GM23338 (cell line): ENCODE measurements around the gene KLHL22. TPM values are rescaled to one million over a fixed set of nuclear protein-coding genes. Genes with fewer than 3 reads are reported as not detected.

Experiments used
- ATAC-seq: fragments of 200-7000 bp; cut with Tn5 transposase; 3 replicates; pipeline ENCODE4 v1.9.1; 2020
- DNase-seq: peaks from one replicate; pipeline ENCODE4 v3.0.0-alpha.2; 2015; ENCODE audit warnings: low spot score
- H2AFZ ChIP-seq: fragments of 200-600 bp; sonication (generic); 2 replicates; pipeline ENCODE4 v1.8.0; 2016; ENCODE audit warnings: antibody characterized with exemption, mild to moderate bottlenecking, moderate library complexity
- H3F3A ChIP-seq: fragments of 200-600 bp; sonication (generic); replicated peaks from 2 replicates; pipeline ENCODE4 v1.8.0; 2017; ENCODE audit warnings: antibody characterized with exemption, mixed run types, low read depth
- H3K27ac ChIP-seq: fragments of 200-600 bp; sonication (generic); 2 replicates; pipeline ENCODE4 v1.6.1; 2016; ENCODE audit warnings: low read depth
- H3K27me3 ChIP-seq: fragments of 200-600 bp; sonication (generic); 2 replicates; pipeline ENCODE4 v1.8.0; 2016; ENCODE audit warnings: mild to moderate bottlenecking, mixed run types, moderate library complexity; ENCODE audit not compliant: insufficient read depth
- H3K36me3 ChIP-seq: fragments of 200-600 bp; sonication (generic); 2 replicates; pipeline ENCODE4 v1.8.0; 2016; ENCODE audit warnings: mild to moderate bottlenecking; ENCODE audit not compliant: insufficient read depth
- H3K4me1 ChIP-seq: fragments of 200-600 bp; sonication (generic); 2 replicates; pipeline ENCODE4 v1.8.0; 2016; ENCODE audit warnings: mild to moderate bottlenecking, moderate library complexity; ENCODE audit not compliant: insufficient read depth
- H3K4me2 ChIP-seq: fragments of 200-600 bp; sonication (generic); 2 replicates; pipeline ENCODE4 v1.7.1; 2017; ENCODE audit warnings: mixed run types
- H3K4me3 ChIP-seq: fragments of 200-600 bp; sonication (generic); 2 replicates; pipeline ENCODE4 v1.6.1; 2016; ENCODE audit warnings: mixed run types
- H3K79me2 ChIP-seq: fragments of 200-600 bp; sonication (generic); replicated peaks from 2 replicates; pipeline ENCODE4 v1.8.0; 2017; ENCODE audit warnings: mild to moderate bottlenecking; ENCODE audit not compliant: insufficient read depth
- H3K9me2 ChIP-seq: fragments of 200-600 bp; sonication (generic); 2 replicates; pipeline ENCODE4 v1.8.0; 2017; ENCODE audit not compliant: insufficient read depth
- H4K20me1 ChIP-seq: fragments of 200-600 bp; sonication (generic); replicated peaks from 2 replicates; pipeline ENCODE4 v1.8.0; 2017; ENCODE audit warnings: mild to moderate bottlenecking; ENCODE audit not compliant: insufficient read depth
- H3K27ac Mint-ChIP-seq: 2 replicates; pipeline ENCODE4 v1.8.0; 2020; ENCODE audit warnings: inconsistent platforms, mild to moderate bottlenecking, moderate library complexity, mixed read lengths
- H3K27me3 Mint-ChIP-seq: 3 replicates; pipeline ENCODE4 v1.8.0; 2022; ENCODE audit warnings: low read depth, mild to moderate bottlenecking, moderate library complexity, mixed read lengths, inconsistent platforms; ENCODE audit not compliant: insufficient read depth, poor library complexity
- H3K36me3 Mint-ChIP-seq: 3 replicates; pipeline ENCODE4 v1.8.0; 2021; ENCODE audit warnings: low read depth, mild to moderate bottlenecking, inconsistent platforms, moderate library complexity, mixed read lengths
- H3K4me1 Mint-ChIP-seq: 3 replicates; pipeline ENCODE4 v1.8.0; 2020; ENCODE audit warnings: mild to moderate bottlenecking, inconsistent platforms, mixed read lengths
- H3K4me3 Mint-ChIP-seq: 3 replicates; pipeline ENCODE4 v1.8.0; 2021; ENCODE audit warnings: moderate library complexity, mild to moderate bottlenecking, inconsistent platforms, mixed read lengths
- H3K9me3 Mint-ChIP-seq: 3 replicates; pipeline ENCODE4 v1.8.0; 2020; ENCODE audit warnings: moderate library complexity, mild to moderate bottlenecking, inconsistent platforms, mixed read lengths
- EZH2 ChIP-seq: fragments of 200-600 bp; sonication (generic); IDR thresholded peaks from one replicate; pipeline ENCODE4 v1.8.0; 2017; ENCODE audit warnings: antibody characterized with exemption, mild to moderate bottlenecking, low read depth; ENCODE audit not compliant: unreplicated experiment
- EZH2phosphoT487 ChIP-seq: fragments of 200-600 bp; sonication (generic); IDR thresholded peaks from one replicate; pipeline ENCODE4 v1.8.1; 2018; ENCODE audit warnings: antibody characterized with exemption; ENCODE audit not compliant: unreplicated experiment
- JUNB ChIP-seq: IDR thresholded peaks from one replicate; pipeline ENCODE4 v1.6.1; 2016; ENCODE audit warnings: antibody characterized with exemption; ENCODE audit not compliant: unreplicated experiment
- NANOG ChIP-seq: IDR thresholded peaks from 2 replicates; pipeline ENCODE4 v1.6.1; 2016; ENCODE audit warnings: antibody characterized with exemption, borderline replicate concordance
- polyA plus RNA-seq: library from polyadenylated mRNA; unstranded; fragments of >200 nt; fragmentation: Nextera tagmentation; extraction: Ambion mirVana; gene quantifications from 2 replicates; pipeline ENCODE4 v1.2.1, GENCODE V29; 2016
- total RNA-seq: library from RNA; depleted of rRNA; stranded (reverse); fragments of >200 nt; shearing (Covaris generic); gene quantifications from 2 replicates; pipeline ENCODE4 v1.2.3, GENCODE V29; 2014
- TF ChIP-seq, protein P1 (sequence below): IDR thresholded peaks from one replicate; pipeline ENCODE4 v1.6.1; 2018; ENCODE audit warnings: antibody characterized with exemption; ENCODE audit not compliant: unreplicated experiment
- TF ChIP-seq, protein P2 (sequence below): fragments of 250-450 bp; sonication (Bioruptor Pico); IDR thresholded peaks from 2 replicates; pipeline ENCODE4 v1.5.0; 2020; ENCODE audit warnings: mild to moderate bottlenecking, moderate library complexity

Gene KLHL22
- total and polyA plus RNA-seq, 2 experiments from 2014 or later, result 2.4 to 16.0 TPM

DNA sequence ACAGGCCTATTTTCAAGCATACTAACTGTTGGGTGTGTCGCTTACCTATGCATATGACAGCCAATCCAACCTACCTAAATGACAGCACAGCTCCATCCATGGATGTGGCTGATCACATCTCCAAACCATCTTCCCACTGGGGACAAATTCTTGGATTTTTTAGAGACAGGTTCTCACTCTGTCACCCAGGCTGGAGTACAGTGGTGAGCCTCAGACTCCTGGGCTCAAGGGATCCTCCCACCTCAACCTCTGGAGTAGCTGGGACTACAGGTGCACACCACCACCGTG is 76.0 kb downstream of the KLHL22 start:
- H3K27me3 ChIP-seq, result peaks cover 9% of the 10 kb centered on the region
- H3K9me2 ChIP-seq, result no peaks in the 10 kb centered on the region
- no peaks in the 10 kb centered on the region for H3F3A ChIP-seq
- no peak for DNase-seq
- H3K27ac Mint-ChIP-seq, result no peak overlapping the region
- no peaks in the 10 kb centered on the region for H4K20me1 ChIP-seq
- H3K4me2 ChIP-seq, result no peak overlapping the region
- no peak for TF ChIP-seq NANOG
- no peak for TF ChIP-seq EZH2phosphoT487
- TF ChIP-seq, protein P1, sequence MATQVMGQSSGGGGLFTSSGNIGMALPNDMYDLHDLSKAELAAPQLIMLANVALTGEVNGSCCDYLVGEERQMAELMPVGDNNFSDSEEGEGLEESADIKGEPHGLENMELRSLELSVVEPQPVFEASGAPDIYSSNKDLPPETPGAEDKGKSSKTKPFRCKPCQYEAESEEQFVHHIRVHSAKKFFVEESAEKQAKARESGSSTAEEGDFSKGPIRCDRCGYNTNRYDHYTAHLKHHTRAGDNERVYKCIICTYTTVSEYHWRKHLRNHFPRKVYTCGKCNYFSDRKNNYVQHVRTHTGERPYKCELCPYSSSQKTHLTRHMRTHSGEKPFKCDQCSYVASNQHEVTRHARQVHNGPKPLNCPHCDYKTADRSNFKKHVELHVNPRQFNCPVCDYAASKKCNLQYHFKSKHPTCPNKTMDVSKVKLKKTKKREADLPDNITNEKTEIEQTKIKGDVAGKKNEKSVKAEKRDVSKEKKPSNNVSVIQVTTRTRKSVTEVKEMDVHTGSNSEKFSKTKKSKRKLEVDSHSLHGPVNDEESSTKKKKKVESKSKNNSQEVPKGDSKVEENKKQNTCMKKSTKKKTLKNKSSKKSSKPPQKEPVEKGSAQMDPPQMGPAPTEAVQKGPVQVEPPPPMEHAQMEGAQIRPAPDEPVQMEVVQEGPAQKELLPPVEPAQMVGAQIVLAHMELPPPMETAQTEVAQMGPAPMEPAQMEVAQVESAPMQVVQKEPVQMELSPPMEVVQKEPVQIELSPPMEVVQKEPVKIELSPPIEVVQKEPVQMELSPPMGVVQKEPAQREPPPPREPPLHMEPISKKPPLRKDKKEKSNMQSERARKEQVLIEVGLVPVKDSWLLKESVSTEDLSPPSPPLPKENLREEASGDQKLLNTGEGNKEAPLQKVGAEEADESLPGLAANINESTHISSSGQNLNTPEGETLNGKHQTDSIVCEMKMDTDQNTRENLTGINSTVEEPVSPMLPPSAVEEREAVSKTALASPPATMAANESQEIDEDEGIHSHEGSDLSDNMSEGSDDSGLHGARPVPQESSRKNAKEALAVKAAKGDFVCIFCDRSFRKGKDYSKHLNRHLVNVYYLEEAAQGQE, result no peak
- no peak for TF ChIP-seq JUNB
- TF ChIP-seq EZH2, result no peak
- TF ChIP-seq, protein P2, sequence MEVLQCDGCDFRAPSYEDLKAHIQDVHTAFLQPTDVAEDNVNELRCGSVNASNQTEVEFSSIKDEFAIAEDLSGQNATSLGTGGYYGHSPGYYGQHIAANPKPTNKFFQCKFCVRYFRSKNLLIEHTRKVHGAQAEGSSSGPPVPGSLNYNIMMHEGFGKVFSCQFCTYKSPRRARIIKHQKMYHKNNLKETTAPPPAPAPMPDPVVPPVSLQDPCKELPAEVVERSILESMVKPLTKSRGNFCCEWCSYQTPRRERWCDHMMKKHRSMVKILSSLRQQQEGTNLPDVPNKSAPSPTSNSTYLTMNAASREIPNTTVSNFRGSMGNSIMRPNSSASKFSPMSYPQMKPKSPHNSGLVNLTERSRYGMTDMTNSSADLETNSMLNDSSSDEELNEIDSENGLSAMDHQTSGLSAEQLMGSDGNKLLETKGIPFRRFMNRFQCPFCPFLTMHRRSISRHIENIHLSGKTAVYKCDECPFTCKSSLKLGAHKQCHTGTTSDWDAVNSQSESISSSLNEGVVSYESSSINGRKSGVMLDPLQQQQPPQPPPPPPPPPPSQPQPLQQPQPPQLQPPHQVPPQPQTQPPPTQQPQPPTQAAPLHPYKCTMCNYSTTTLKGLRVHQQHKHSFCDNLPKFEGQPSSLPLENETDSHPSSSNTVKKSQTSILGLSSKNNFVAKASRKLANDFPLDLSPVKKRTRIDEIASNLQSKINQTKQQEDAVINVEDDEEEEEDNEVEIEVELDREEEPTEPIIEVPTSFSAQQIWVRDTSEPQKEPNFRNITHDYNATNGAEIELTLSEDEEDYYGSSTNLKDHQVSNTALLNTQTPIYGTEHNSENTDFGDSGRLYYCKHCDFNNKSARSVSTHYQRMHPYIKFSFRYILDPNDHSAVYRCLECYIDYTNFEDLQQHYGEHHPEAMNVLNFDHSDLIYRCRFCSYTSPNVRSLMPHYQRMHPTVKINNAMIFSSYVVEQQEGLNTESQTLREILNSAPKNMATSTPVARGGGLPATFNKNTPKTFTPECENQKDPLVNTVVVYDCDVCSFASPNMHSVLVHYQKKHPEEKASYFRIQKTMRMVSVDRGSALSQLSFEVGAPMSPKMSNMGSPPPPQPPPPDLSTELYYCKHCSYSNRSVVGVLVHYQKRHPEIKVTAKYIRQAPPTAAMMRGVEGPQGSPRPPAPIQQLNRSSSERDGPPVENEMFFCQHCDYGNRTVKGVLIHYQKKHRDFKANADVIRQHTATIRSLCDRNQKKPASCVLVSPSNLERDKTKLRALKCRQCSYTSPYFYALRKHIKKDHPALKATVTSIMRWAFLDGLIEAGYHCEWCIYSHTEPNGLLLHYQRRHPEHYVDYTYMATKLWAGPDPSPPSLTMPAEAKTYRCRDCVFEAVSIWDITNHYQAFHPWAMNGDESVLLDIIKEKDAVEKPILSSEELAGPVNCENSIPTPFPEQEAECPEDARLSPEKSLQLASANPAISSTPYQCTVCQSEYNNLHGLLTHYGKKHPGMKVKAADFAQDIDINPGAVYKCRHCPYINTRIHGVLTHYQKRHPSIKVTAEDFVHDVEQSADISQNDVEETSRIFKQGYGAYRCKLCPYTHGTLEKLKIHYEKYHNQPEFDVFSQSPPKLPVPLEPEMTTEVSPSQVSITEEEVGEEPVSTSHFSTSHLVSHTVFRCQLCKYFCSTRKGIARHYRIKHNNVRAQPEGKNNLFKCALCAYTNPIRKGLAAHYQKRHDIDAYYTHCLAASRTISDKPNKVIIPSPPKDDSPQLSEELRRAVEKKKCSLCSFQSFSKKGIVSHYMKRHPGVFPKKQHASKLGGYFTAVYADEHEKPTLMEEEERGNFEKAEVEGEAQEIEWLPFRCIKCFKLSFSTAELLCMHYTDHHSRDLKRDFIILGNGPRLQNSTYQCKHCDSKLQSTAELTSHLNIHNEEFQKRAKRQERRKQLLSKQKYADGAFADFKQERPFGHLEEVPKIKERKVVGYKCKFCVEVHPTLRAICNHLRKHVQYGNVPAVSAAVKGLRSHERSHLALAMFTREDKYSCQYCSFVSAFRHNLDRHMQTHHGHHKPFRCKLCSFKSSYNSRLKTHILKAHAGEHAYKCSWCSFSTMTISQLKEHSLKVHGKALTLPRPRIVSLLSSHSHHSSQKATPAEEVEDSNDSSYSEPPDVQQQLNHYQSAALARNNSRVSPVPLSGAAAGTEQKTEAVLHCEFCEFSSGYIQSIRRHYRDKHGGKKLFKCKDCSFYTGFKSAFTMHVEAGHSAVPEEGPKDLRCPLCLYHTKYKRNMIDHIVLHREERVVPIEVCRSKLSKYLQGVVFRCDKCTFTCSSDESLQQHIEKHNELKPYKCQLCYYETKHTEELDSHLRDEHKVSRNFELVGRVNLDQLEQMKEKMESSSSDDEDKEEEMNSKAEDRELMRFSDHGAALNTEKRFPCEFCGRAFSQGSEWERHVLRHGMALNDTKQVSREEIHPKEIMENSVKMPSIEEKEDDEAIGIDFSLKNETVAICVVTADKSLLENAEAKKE, result no peak
- H3K27ac ChIP-seq, result no peak overlapping the region
- H3K36me3 Mint-ChIP-seq, result no peaks in the 10 kb centered on the region; the same call in 2 of the 3 replicates
- no peaks in the 10 kb centered on the region for H3K9me3 Mint-ChIP-seq
- no peaks in the 10 kb centered on the region for H3K4me1 ChIP-seq
- no peak overlapping the region for H3K4me3 ChIP-seq
- H2AFZ ChIP-seq, result no peak overlapping the region
- no peaks in the 10 kb centered on the region for H3K36me3 ChIP-seq
- H3K4me3 Mint-ChIP-seq, result no peak overlapping the region
- no peaks in the 10 kb centered on the region for H3K79me2 ChIP-seq
- H3K4me1 Mint-ChIP-seq, result peaks cover 3% of the 10 kb centered on the region
- ATAC-seq, result no peak
- H3K27me3 Mint-ChIP-seq, result peaks cover 20% of the 10 kb centered on the region
